HG02981 (cell line): ENCODE results near the gene GRID2.

ENCODE experiments used
- ATAC-seq: cut with Tn5 transposase; IDR thresholded peaks from one replicate; pipeline ENCODE4 v1.9.1; 2021; ENCODE audit warnings: mild to moderate bottlenecking, moderate library complexity; ENCODE audit not compliant: unreplicated experiment

Gene GRID2

DNA sequence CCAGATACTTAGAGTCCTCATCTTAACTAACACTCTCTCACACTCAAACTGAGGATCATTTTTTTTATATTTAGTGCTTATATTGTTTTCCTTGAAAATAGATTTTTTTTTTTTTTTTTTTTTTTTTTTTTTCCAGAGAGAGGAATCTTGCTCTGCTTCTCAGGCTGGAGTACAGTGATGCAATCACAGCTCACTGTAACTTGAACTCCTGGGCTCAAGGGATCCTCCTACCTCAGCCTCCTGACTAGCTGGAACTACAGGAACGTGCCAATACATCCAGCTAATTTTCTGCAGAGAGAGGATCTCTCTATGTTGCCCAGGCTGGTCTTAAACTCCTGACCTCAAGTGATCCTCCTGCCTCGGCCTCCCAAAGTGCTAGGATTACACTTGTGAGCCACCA is 874.5 kb downstream of the GRID2 start:
- no peak for ATAC-seq

- ATAC-seq: no peak
Measured at GRCh38 chr4:93179044-93179443, 875.3 kb downstream of the GRID2 start.

- no peak for ATAC-seq
Measured at GRCh38 chr4:93182722-93183121, 879.0 kb downstream of the GRID2 start.

- no peak for ATAC-seq
Measured at GRCh38 chr4:93183576-93183975, 879.8 kb downstream of the GRID2 start.

- ATAC-seq: no peak
Measured at GRCh38 chr4:93184053-93184452, 880.3 kb downstream of the GRID2 start.

GRCh38 chr4:93186846-93187245 is 883.1 kb downstream of the GRID2 start:
- no peak for ATAC-seq

DNA sequence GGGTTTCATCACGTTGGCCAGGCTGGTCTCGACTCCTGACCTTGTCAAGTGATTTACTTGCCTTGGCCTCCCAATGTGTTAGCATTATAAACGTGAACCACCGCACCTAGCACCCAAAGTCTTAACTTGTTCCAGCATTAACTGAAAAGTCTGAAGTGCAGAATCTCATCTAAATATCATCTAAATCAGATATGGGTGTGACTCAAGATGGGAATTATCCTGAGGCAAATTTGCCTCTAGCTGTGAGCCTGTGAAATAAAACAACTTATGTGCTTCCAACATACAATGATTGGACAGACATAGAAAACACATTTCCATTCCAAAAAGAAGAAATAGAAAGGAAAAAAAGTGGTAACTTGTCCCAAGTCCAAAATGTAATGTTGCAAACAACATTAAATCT is 883.7 kb downstream of the GRID2 start:
- no peak for ATAC-seq

DNA sequence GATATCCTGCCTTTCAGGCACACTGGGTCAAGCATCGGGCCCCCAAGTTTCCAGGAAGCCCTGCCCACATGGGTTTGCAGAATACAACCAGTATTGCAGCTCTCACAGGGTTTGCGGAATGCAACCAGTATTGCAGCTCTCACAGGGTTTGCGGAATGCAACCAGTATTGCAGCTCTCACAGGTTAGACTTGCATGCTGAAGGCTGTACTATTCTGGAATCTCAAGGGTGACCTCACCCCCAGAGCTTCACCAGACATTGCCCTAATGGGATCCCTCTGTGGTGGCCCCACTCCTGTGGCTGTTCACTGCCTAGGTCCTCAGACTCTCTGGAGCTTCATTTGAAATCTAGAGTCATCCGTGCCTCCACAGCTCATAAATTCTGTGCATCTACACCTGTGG is 884.1 kb downstream of the GRID2 start:
- no peak for ATAC-seq

- ATAC-seq: no peak
Measured at GRCh38 chr4:93199492-93199891, 895.7 kb downstream of the GRID2 start.

GRCh38 chr4:93201471-93202096 is 897.8 kb downstream of the GRID2 start:
- ATAC-seq: no peak

- ATAC-seq: no peak
Measured at GRCh38 chr4:93203708-93204107, 899.9 kb downstream of the GRID2 start.

- ATAC-seq: no peak
Measured at GRCh38 chr4:93212250-93212649, 908.5 kb downstream of the GRID2 start.

GRCh38 chr4:93216646-93217045 is 912.9 kb downstream of the GRID2 start:
- no peak for ATAC-seq

GRCh38 chr4:93217431-93217830 is 913.7 kb downstream of the GRID2 start:
- no peak for ATAC-seq

DNA sequence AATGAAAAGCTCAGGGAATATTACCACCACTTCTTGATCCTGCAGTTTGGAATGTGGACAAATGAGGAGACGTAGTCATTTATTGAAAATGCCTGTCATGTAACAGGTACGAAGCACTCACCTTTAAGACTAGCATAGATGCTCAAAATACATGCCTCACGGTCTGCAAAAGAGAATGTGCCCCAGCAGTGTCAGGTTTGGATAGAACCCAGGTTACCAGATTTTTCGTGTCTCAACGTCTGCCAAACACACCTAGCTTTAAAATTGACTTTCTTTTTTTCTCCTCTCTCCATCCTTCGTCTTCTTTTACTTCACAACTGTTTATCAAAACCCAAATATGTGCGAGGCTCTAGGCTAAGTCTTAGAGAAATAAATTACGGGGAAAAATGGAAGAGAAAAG is 918.0 kb downstream of the GRID2 start:
- no peak for ATAC-seq

DNA sequence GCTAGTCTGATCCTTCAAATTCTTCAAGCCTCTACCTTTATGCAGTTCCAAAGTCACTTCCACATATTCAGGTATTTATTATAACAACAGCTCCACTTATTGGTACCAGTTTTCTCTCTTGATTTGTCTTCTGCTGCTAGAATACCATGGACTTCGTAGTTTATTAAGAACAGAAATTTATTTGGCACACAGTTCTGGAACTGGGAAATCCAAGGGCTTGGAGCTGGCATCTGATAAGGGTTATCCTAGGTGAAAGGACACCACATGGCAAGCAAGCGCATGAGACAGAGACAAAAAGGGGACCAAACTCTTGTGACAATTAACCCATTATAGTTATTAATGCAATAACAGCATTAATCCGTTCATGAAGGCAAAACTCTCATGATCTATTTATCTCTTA is 924.3 kb downstream of the GRID2 start:
- no peak for ATAC-seq

GRCh38 chr4:93232883-93233282 is 929.1 kb downstream of the GRID2 start:
- no peak for ATAC-seq

DNA sequence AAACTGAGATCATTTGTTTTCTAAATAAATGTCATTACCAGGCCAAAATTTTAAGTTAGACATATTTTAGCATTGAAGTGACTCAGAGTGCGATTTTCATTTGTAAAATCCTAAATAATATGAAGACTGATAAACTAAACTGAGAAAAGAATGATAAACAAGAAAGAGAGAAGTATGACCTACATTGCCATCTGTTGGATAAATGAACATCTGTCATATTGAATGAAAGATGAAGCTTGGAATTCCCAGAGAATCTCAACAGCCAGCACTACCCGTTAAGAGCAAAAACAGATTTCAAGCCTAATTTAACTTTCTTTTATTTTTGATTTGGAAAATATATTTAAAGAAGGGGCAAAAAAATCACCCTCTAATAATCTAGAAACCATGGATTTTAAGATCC is 933.8 kb downstream of the GRID2 start:
- ATAC-seq: no peak

DNA sequence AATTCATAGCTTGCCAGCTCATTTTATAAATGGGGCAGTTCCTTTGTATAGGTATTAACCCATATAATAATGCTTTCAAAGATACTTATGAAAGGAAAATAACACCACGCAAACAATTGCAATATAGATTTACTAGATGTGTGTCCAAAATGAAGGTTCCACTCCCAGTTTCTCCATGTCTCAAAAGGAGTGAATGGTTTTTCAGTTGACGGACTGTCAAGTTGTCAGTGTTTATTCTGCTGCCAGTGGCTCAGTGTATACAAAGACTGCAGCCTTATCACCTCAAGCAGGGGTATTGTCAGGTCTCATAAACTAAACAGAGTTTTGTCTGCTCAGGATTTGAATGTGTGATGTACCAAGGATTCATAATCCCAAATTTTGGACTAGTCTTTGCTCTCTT is 939.5 kb downstream of the GRID2 start:
- no peak for ATAC-seq

DNA sequence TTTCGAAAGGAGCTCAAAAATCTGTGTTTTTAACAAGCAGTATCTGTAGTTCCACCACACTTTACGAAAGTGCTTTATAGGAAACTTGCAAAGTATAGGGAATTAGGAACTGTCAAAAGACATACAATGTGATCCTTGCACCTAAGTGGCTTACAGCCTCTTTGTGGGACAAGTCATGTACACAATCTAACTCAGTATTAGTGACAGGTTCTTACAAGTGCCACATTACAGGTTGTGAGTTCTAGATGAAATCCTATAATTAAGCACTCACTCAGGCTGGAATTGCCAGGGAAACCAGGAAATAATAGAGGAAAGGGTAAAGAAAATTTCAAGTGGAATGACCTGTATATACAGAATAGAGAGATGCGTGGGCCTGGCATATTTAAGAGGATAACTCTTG is 957.4 kb downstream of the GRID2 start:
- no peak for ATAC-seq

DNA sequence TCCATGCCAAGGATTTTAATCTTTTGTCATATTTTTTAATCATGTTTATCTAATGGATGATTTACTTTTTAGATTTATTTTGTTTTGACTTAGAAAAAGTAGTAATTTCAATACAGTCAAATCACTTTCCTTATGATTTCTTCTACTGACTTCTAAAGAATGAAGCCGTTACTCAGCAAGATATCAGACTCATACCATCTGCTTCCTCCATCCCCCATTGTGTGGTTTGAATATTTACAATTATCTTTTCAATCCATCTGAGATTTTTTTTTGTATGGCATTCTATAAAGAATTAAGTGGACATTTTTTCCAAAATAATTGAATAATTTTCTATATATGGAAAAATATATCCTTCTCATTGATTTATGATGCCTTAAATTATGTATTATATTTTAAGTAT is 959.4 kb downstream of the GRID2 start:
- no peak for ATAC-seq

- ATAC-seq: no peak
Measured at GRCh38 chr4:93267747-93268146, 964.0 kb downstream of the GRID2 start.

DNA sequence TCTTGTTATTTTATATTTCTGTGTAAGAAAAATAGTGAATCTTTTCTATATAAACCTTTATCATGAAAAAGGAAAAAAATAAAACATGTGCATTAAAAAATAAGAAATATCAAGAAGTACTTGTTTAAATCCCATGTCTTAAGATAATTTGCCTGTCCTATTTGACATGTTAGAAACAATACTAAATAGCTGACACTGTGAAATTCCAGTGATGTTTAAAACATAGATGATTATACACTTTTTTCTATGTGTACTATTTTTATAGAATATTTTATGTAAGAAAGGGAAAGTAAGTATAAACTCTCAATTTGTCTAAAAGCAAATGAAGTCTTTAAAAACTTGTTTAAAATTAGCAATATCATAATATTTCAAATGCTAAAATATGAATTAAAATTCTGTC is 981.6 kb downstream of the GRID2 start:
- ATAC-seq: no peak

DNA sequence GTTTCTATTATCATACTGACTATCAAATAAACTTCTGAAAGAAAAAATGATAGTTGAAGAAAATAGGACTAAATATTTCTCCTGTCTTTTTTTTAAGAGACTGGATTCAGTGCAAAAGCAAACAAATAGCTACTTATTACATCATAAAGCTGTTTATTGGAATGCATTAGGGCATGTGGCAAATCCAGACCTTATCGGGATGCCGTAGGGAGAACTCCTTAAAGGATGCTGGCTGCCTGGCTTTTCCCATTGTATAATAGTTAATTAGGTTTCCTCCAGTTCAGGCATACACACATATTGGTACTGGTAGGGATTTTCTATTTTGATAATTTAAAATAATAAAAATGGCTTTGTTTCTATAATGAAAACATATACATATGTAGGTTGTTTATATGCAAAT is 985.5 kb downstream of the GRID2 start:
- ATAC-seq: no peak
